Heart left ventricle (tissue), 16 donors: ENCODE data around the gene STAMBP. TPM values are rescaled to one million over a fixed set of nuclear protein-coding genes. Genes with fewer than 3 reads are reported as not detected.
A peak's percentile ranks its signal among the peaks of the same experiment; 100 is the strongest.
"Not testable (repeated sequence)": the region's sequence is repeated elsewhere in the genome, so short reads cannot be mapped to it uniquely, and the experiment has no call there.

Experiments
- ATAC-seq, 4 donors: fragments of 200-7000 bp; cut with Tn5 transposase; one replicate each; pipeline ENCODE4 v1.9.1; 2020 to 2022; ENCODE audit warnings: moderate library complexity in 4 of 4, mild to moderate bottlenecking in 3 of 4, moderate number of reproducible peaks in 1 of 4
- DNase-seq, 5 donors: peaks; one replicate each; pipeline ENCODE4 v3.0.0-alpha.2; 2020
- H3K27ac ChIP-seq, 12 donors: fragments of 200-600 bp; sonication (generic) in 4 of 12; one replicate each; pipeline versions ENCODE4 v1.5.0 to v1.8.0; 2016 to 2022; ENCODE audit warnings: mild to moderate bottlenecking in 2 of 12
- H3K27me3 ChIP-seq, 9 donors: fragments of 200-600 bp; sonication (generic) in 2 of 9; one replicate each; pipeline versions ENCODE4 v1.5.1 to v1.8.0; 2016 to 2022; ENCODE audit warnings: mild to moderate bottlenecking in 3 of 9
- H3K36me3 ChIP-seq, 9 donors: fragments of 200-600 bp; sonication (generic) in 2 of 9; one replicate each; pipeline versions ENCODE4 v1.5.0 to v1.8.0; 2018 to 2022; ENCODE audit warnings: mild to moderate bottlenecking in 2 of 9
- H3K4me1 ChIP-seq, 12 donors: fragments of 200-600 bp; sonication (generic) in 4 of 12; one replicate each; pipeline versions ENCODE4 v1.5.0 to v1.8.0; 2016 to 2022; ENCODE audit warnings: mild to moderate bottlenecking in 3 of 12
- H3K4me3 ChIP-seq, 12 donors: fragments of 200-600 bp; sonication (generic) in 4 of 12; one replicate each; pipeline versions ENCODE4 v1.5.0 to v1.8.0; 2017 to 2022; ENCODE audit warnings: mild to moderate bottlenecking in 9 of 12, moderate library complexity in 4 of 12
- H3K9me3 ChIP-seq, 12 donors: fragments of 200-600 bp; sonication (generic) in 4 of 12; one replicate each; pipeline versions ENCODE4 v1.5.0 to v1.8.0; 2016 to 2022; ENCODE audit warnings: mild to moderate bottlenecking in 1 of 12
- CTCF ChIP-seq, 12 donors: fragments of 200-600 bp; sonication (generic) in 4 of 12; IDR thresholded peaks; one replicate each; pipeline versions ENCODE4 v1.5.0 to v1.8.0; 2018 to 2022; ENCODE audit warnings: antibody characterized with exemption in 12 of 12, mild to moderate bottlenecking in 5 of 12
- POLR2A ChIP-seq, 2 donors: fragments of 450-650 bp; IDR thresholded peaks; one replicate each; pipeline ENCODE4 v1.6.1; 2017; ENCODE audit warnings: antibody characterized with exemption in 2 of 2, mild to moderate bottlenecking in 2 of 2, moderate library complexity in 2 of 2
- WGBS, 4 donors: extraction: QIAGEN DNeasy Blood & Tissue Kit in 2 of 4; methylation state at CpG; one replicate each; pipeline versions ENCODE4 v1.1.5 to v1.1.7; 2013 to 2018; 5-methylcytosine and 5-hydroxymethylcytosine counted together
- intact Hi-C, 10 donors: fragments of 100-400 bp; cut with DNase I; formaldehyde crosslinking; loops; one replicate each; pipeline versions ENCODE4 v1.11.1 to v1.14.2; 2022
- long read RNA-seq, 3 donors: library from polyadenylated mRNA; unstranded; transcript quantifications; one replicate each; pipeline ENCODE4 v2.0.0, GENCODE V29; 2020 to 2021
- polyA plus RNA-seq, 2 donors: library from polyadenylated mRNA; stranded (reverse); fragments of 200-250 nt; gene quantifications; one replicate each; pipeline ENCODE4 v1.2.3, GENCODE V29; 2013
- total RNA-seq, 9 donors: library from RNA; depleted of rRNA in 2 of 9; stranded (reverse); fragments of >200 nt in 2 of 9; fragmentation: NEBNext Ultra II Directional in 3 of 9; extraction: Animal tissue kit (Norgen Biotek cat#: 25700) in 3 of 9; gene quantifications; one replicate each; pipeline versions ENCODE4 v1.1.0 to v1.2.4, GENCODE V29; 2016 to 2023
- donor health status: ischemic (EF 13 %, LVEDD 7.1; RV severe dilation, severe dysfunction).
- donor health status: healthy with polysubstance abuse.
- donor health status: DM: no; HTN: yes; CAD: no.
- donor health status: DM: no; HTN: no; CAD: no.
- donor health status: ischemic (EF 25% LVEDD 6.9; RV normal size, moderate dysfunction).
- donor health status: ischemic (EF 25% LVEDD 5.7; RV mildly dilated, moderate dysfunction).
- donor health status: healthy.
- donor health status: DM: yes; HTN: yes; CAD: no.
- donor health status: ischemic (EF 35%, LVEDD 5.7; RV mildly dilated, moderate dysfunction).
- donor health status: nonischemic (EF 11% LVEDD 7.7; RV severe dilation, severe dysfunction).
- donor health status: DM: yes; HTN: yes; CAD: no.
- donor health status: PGD.
- donor health status: ischemic (EF 29% LVEDD 5.4; RV normal size, mild dysfunction).
- donor health status: nonischemic (EF 23%, LVEDD 6.1; RV moderate dilation, normal function).

The STAMBP gene
- 10 to 100 TPM; 27.2 to 38.0 (median 34.4) TPM for total RNA-seq
- 10 to 100 TPM; 13.2 to 29.2 TPM for polyA plus RNA-seq
- long read RNA-seq, donor 1, full-length matches to known transcripts: 22 of 37 reads
- long read RNA-seq, donor 1, partial matches to known transcripts: 3 of 37 reads
- long read RNA-seq, donor 1, other reads (novel, unspliced or antisense): 12 of 37 reads
- long read RNA-seq, donor 2, full-length matches to known transcripts: 46 of 68 reads
- long read RNA-seq, donor 2, partial matches to known transcripts: 6 of 68 reads
- long read RNA-seq, donor 2, other reads (novel, unspliced or antisense): 16 of 68 reads
- long read RNA-seq, donor 3, full-length matches to known transcripts: 14 of 28 reads
- long read RNA-seq, donor 3, partial matches to known transcripts: 5 of 28 reads
- long read RNA-seq, donor 3, other reads (novel, unspliced or antisense): 9 of 28 reads

- TF ChIP-seq CTCF (IDR thresholded peaks at IDR 0.05): no peak
- peak; percentile 52 to 75 for TF ChIP-seq POLR2A (IDR thresholded peaks at IDR 0.05)
- peaks cover 0 to 40% (median 17%) of the 10 kb centered on the region in 12 donors for H3K4me1 ChIP-seq
- H3K36me3 ChIP-seq: peaks cover 0 to 33% (median 28%) of the 10 kb centered on the region in 9 donors
- peak within 1 kb of the TSS; percentile 88 to 99 (median 95) for H3K27ac ChIP-seq
- WGBS, 4 donors: 0% methylated on average over 37 to 48 of the region's 48 CpGs
- H3K9me3 ChIP-seq: no peaks in the 10 kb centered on the region
- ATAC-seq (peak; percentile 98 to 99 (median 98)), DNase-seq (peak; percentile 97)
- peak within 1 kb of the TSS; percentile 68 to 97 (median 86) for H3K4me3 ChIP-seq
- H3K27me3 ChIP-seq: no peaks in the 10 kb centered on the region
- intact Hi-C loops: loop anchor here in 4 of 10 donors (1.0 to 10.0 kb wide), 8 partner anchors 156 to 756 kb away; partner anchors contain the start of genes TET3 (in 4 of the 4) and BOLA3 (in 2 of the 4)
Measured at GRCh38 chr2:73828818-73829570, at the start of gene STAMBP. Gene STAMBP, plus strand, starts transcription at chr2:73828961. Its CDS starts 1,896 bp downstream, at chr2:73830857.

GRCh38 chr2:73779467-73780236, 49.1 kb upstream of the STAMBP start, which contains the start of gene DUSP11:
Gene DUSP11, minus strand, starts transcription at chr2:73780103. Its CDS starts 129 bp downstream, at chr2:73779974.
- DNase-seq (peak; percentile 91 to 97 (median 95)), ATAC-seq (peak; percentile 96 to 100 (median 100))
- Histone ChIP-seq H3K4me3 (peak within 1 kb of the TSS; percentile 63 to 94 (median 84)), H3K27ac (peak within 1 kb of the TSS; percentile 75 to 96 (median 91)), H3K4me1 (peaks cover 0 to 30% (median 13%) of the 10 kb centered on the region in 12 donors), H3K9me3 (no peaks in the 10 kb centered on the region), H3K27me3 (no peaks in the 10 kb centered on the region), H3K36me3 (peaks cover 0 to 36% (median 31%) of the 10 kb centered on the region in 9 donors)
- peak in 1 of 2 donors; percentile 85 for TF ChIP-seq POLR2A (IDR thresholded peaks at IDR 0.05)
- TF ChIP-seq CTCF (IDR thresholded peaks at IDR 0.05): peak; percentile 87 to 99 (median 93)
- 0 to 1% (median 0%) methylated on average over 21 to 40 of the region's 40 CpGs for WGBS, 4 donors
- intact Hi-C loops: loop anchor here in 3 of 10 donors (10.0 kb wide), 1 partner anchor 85 kb away; no protein-coding TSS in a partner anchor

GRCh38 chr2:73780237-73780582, 48.6 kb upstream of the STAMBP start:
- DNase-seq (no peak), ATAC-seq (no peak)
- intact Hi-C loops: no loop called here
- no peaks in the 10 kb centered on the region for H3K27me3 ChIP-seq
- peaks cover 0 to 30% (median 13%) of the 10 kb centered on the region in 12 donors for H3K4me1 ChIP-seq
- H3K36me3 ChIP-seq: peaks cover 0 to 31% (median 25%) of the 10 kb centered on the region in 9 donors
- H3K27ac ChIP-seq: peak overlapping the region; percentile 75 to 96 (median 91)
- no peaks in the 10 kb centered on the region for H3K9me3 ChIP-seq
- H3K4me3 ChIP-seq: peak overlapping the region in 11 of 12 donors; percentile 63 to 94 (median 83)
- TF ChIP-seq POLR2A (IDR thresholded peaks at IDR 0.05): no peak
- peak in 3 of 12 donors; percentile 1 to 22 (median 1) for TF ChIP-seq CTCF (IDR thresholded peaks at IDR 0.05)
- WGBS, 4 donors: 5 to 7% (median 6%) methylated on average over 7 of the region's 7 CpGs

- H3K4me1 ChIP-seq: peaks cover 0 to 13% (median 7%) of the 10 kb centered on the region in 12 donors
- DNase-seq, H3K36me3 ChIP-seq, H3K27me3 ChIP-seq, ATAC-seq, H3K4me3 ChIP-seq, H3K9me3 ChIP-seq, H3K27ac ChIP-seq, intact Hi-C loops: not testable (repeated sequence)
- WGBS, 4 donors: 80 to 88% (median 85%) methylated on average over 15 of the region's 15 CpGs
Measured at GRCh38 chr2:73783402-73783801, 45.4 kb upstream of the STAMBP start.

GRCh38 chr2:73783883-73784282, 44.9 kb upstream of the STAMBP start, which contains the start of gene C2orf78:
Gene C2orf78, plus strand, starts transcription at chr2:73784183. Its CDS starts 127 bp downstream, at chr2:73784310.
- H3K36me3 ChIP-seq, DNase-seq, ATAC-seq, H3K27ac ChIP-seq, H3K27me3 ChIP-seq, H3K4me3 ChIP-seq, intact Hi-C loops, H3K9me3 ChIP-seq, H3K4me1 ChIP-seq: not testable (repeated sequence)
- 46 to 58% methylated on average over 2 to 3 of the region's 3 CpGs; no CpG with 5 or more reads in 2 of the 4 donors for WGBS, 4 donors
